Chondrocyte (in vitro differentiated cells): ENCODE measurements around the gene DISC1. TPM values are rescaled to one million over a fixed set of nuclear protein-coding genes. Genes with fewer than 3 reads are reported as not detected.

Source experiments
- DNase-seq: peaks from one replicate; pipeline ENCODE4 v3.0.0; 2021; ENCODE audit warnings: mixed read lengths, low spot score
- H3K27ac Mint-ChIP-seq: one replicate; pipeline ENCODE4 v1.8.0; 2021; ENCODE audit warnings: mild to moderate bottlenecking, moderate library complexity, mixed read lengths; ENCODE audit not compliant: unreplicated experiment
- H3K27me3 Mint-ChIP-seq: 2 replicates; pipeline ENCODE4 v1.8.0; 2021; ENCODE audit warnings: low read depth, mixed read lengths
- H3K36me3 Mint-ChIP-seq: 2 replicates; pipeline ENCODE4 v1.8.0; 2021; ENCODE audit warnings: low read depth, mixed read lengths
- H3K4me1 Mint-ChIP-seq: 2 replicates; pipeline ENCODE4 v1.8.0; 2021; ENCODE audit warnings: low read depth, mild to moderate bottlenecking, mixed read lengths
- H3K4me3 Mint-ChIP-seq: one replicate; pipeline ENCODE4 v1.8.0; 2021; ENCODE audit warnings: mild to moderate bottlenecking, moderate library complexity, mixed read lengths; ENCODE audit not compliant: unreplicated experiment
- H3K9me3 Mint-ChIP-seq: 2 replicates; pipeline ENCODE4 v1.8.0; 2021; ENCODE audit warnings: low read depth, mixed read lengths
- total RNA-seq: library from RNA; stranded (reverse); gene quantifications from 3 replicates; pipeline ENCODE4 v1.2.1, GENCODE V29; 2021
- TF ChIP-seq, protein P1 (sequence below): fragments of 200-600 bp; sonication (generic); IDR thresholded peaks from 2 replicates; pipeline ENCODE4 v1.5.0; 2021; ENCODE audit warnings: antibody characterized with exemption, mild to moderate bottlenecking, moderate library complexity

DISC1 gene
- total RNA-seq, 1 donor from 2014 or later, result 5.0 TPM

DNA sequence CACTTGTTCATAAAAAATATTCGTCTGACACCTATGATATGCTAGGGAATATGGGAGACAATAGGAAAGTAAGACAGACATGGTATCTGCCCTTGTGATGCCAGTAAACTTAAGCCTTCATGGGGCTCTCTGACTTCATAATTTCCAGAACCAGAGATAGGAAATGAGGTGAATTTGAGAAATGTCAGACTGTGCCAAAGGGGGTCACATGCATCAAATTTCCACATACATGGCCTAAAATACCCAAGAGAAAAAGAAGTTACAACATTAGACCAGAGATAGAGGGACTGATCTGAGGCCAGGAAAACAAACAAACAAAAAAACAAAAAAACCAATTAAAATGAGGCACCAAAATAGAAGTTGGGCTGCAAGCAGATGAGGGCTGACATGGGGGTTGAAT lies 75.7 kb downstream of the DISC1 start:
- Mint-ChIP-seq H3K27me3 (no peaks in the 10 kb centered on the region), H3K27ac (peak overlapping the region; percentile 85), H3K36me3 (no peaks in the 10 kb centered on the region), H3K9me3 (peaks cover 3% of the 10 kb centered on the region), H3K4me3 (no peak overlapping the region), H3K4me1 (peaks cover 74% of the 10 kb centered on the region)
- TF ChIP-seq, protein P1, sequence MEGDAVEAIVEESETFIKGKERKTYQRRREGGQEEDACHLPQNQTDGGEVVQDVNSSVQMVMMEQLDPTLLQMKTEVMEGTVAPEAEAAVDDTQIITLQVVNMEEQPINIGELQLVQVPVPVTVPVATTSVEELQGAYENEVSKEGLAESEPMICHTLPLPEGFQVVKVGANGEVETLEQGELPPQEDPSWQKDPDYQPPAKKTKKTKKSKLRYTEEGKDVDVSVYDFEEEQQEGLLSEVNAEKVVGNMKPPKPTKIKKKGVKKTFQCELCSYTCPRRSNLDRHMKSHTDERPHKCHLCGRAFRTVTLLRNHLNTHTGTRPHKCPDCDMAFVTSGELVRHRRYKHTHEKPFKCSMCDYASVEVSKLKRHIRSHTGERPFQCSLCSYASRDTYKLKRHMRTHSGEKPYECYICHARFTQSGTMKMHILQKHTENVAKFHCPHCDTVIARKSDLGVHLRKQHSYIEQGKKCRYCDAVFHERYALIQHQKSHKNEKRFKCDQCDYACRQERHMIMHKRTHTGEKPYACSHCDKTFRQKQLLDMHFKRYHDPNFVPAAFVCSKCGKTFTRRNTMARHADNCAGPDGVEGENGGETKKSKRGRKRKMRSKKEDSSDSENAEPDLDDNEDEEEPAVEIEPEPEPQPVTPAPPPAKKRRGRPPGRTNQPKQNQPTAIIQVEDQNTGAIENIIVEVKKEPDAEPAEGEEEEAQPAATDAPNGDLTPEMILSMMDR, result no peak
- DNase-seq, result no peak

DNA sequence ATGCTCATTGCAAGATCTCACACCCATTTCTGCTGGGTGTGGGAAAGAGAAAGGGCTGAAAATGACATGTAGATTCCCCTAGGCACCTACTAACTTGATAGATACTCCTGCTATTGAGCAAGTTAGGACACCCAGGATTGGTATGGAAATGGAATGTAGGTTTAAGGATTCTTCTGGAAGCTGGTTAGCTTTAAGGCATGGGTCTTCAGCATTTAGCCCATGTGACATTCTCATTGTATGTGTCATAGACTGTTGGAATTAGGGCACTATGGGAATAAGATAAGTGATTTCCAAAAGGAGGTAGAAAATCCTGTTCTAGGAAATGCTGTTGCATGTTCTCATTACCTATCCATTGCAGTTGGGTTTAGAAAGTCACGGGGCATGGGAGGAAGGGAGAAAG lies 76.2 kb downstream of the DISC1 start:
- no peaks in the 10 kb centered on the region for H3K36me3 Mint-ChIP-seq
- no peak for DNase-seq
- H3K4me3 Mint-ChIP-seq, result no peak overlapping the region
- peaks cover 3% of the 10 kb centered on the region for H3K9me3 Mint-ChIP-seq
- H3K4me1 Mint-ChIP-seq, result peaks cover 79% of the 10 kb centered on the region
- TF ChIP-seq, protein P1, result no peak
- no peaks in the 10 kb centered on the region for H3K27me3 Mint-ChIP-seq
- peak overlapping the region; percentile 85 for H3K27ac Mint-ChIP-seq

DNA sequence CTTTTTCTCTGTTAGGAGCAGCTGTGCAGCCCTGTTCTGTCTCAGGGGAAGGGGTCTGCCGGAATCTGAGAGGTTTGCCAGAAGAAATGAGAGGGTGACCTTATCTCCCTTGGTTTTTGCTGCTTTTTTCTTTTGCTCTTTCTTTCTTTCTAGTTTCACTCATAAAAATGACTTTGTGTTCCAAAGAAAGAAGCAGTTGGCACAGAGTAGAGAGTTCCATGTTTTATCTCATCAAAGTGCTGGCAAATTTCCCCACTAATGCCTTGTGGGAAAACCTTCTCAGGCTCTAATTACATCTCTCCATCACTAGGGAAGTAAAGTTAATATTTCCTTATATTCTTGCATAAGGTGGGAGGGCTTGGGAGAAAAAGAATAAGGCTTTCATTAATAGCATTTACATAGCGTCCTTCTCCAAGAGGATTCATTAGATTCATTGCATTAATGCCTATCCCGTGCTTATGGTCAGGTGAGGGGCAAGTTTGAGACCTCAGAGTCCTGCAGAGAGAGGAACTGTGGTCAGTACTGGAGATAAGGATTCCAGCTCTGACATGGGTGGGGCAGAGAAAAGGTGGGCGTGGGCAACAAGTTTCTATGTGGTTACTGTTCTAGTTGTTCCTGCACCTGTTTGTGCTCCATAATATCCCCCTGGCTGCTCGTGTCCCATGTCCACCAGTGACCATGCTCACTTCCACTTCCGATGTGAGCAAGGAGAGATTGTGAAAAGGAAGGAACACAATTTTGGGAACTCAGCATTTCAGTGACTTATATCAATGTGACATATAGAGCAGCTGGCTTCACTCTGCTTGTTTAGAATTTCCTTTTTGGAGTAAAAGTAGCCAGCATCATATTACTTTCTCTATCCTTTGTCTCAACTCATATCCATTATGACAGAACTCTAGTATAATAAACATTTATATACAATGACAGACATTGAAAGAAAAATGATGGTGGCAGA lies 79.5 kb downstream of the DISC1 start:
- DNase-seq, result no peak
- Mint-ChIP-seq H3K27ac (peak overlapping the region; percentile 81), H3K4me1 (peaks cover 63% of the 10 kb centered on the region), H3K36me3 (no peaks in the 10 kb centered on the region), H3K4me3 (no peak overlapping the region), H3K9me3 (peaks cover under 1% of the 10 kb centered on the region), H3K27me3 (no peaks in the 10 kb centered on the region)
- TF ChIP-seq, protein P1, result no peak

DNA sequence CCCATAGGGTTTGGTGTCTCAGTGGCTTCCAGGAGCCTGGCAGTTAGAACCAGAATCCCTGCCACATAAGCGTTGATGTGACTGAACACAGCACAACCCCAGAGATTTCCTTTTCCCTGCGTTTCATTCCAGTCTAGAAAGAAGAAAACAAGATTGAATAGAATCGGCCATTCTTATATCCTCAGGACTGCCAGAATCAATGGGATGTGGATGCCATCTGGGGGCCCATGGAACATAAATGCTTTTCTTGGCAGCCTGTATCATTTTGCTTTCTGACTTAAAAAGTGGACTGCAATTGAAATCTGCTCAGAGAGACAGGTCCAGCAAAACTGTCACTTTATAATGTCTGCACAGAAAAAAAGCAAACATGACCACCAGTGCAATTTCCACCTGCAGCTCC lies 80.3 kb downstream of the DISC1 start:
- TF ChIP-seq, protein P1, result peak; percentile 40
- H3K27me3 Mint-ChIP-seq, result no peaks in the 10 kb centered on the region
- no peaks in the 10 kb centered on the region for H3K9me3 Mint-ChIP-seq
- H3K4me1 Mint-ChIP-seq, result peaks cover 54% of the 10 kb centered on the region
- no peak overlapping the region for H3K4me3 Mint-ChIP-seq
- no peak for DNase-seq
- H3K27ac Mint-ChIP-seq, result peak overlapping the region; percentile 81
- no peaks in the 10 kb centered on the region for H3K36me3 Mint-ChIP-seq

DNA sequence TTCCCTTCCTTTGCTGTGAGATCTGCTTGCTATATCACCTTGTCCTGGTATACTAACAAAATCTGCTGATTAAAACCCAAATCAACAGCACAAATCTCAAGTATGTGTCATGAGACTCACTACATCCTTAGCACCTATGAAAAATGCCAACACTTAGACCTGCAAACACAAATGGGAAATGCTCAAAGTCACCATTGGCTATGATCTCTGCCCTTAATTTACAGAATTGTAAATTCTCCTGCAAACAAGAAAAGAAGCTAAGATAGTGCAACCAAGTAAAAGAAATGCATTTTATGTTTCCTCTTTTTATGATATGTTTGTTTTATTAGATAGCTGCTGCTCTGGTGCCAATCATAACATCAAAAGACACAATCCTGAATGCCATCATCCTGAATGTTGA lies 80.8 kb downstream of the DISC1 start:
- DNase-seq, result no peak
- Mint-ChIP-seq H3K9me3 (no peaks in the 10 kb centered on the region), H3K36me3 (no peaks in the 10 kb centered on the region), H3K4me3 (no peak overlapping the region), H3K4me1 (peaks cover 50% of the 10 kb centered on the region), H3K27ac (peak overlapping the region; percentile 81), H3K27me3 (no peaks in the 10 kb centered on the region)
- TF ChIP-seq, protein P1, result no peak
